Astrocyte of the spinal cord (primary cell): ENCODE measurements around the gene PEA15.

Experiments used
- DNase-seq: peaks from one replicate; pipeline ENCODE4 v3.0.0; 2011; ENCODE audit warnings: low read depth, low spot score
- H3K4me3 ChIP-seq: 2 replicates; pipeline ENCODE4 v1.5.1; 2011; ENCODE audit warnings: low read depth, mild to moderate bottlenecking, low read length, moderate library complexity
- in situ Hi-C: cut with HindIII; loops from 2 replicates; pipeline ENCODE4 v1.10.0; 2017; ENCODE audit warnings: low sequenced_read_pairs
- TF ChIP-seq, protein P1 (sequence below): IDR thresholded peaks from 2 replicates; pipeline ENCODE4 v1.5.1; 2012; ENCODE audit warnings: low read depth, mild to moderate bottlenecking, low read length, inconsistent platforms

PEA15 gene

DNA sequence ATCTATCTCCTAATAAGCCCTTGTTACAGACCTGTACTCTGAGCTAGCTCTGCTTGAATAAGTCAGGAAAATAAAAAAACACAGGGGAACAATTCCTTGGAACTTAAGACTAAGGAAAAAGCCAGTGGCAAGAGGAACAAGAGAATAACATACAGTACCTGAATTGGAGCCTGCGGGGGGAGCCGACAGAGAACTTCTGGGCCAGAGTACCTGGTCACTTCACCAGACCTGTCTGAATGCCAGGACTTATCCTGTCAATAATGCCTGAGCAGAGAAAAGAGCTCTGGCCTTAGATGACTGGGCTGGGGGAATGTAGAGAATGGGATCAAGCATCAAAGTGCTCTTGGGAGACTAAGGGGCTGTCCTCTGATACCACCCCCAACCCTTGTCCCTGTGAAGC is 15.1 kb downstream of the PEA15 start:
- no peak overlapping the region for H3K4me3 ChIP-seq
- no peak for DNase-seq
- in situ Hi-C loops, result no loop called here
- TF ChIP-seq, protein P1, sequence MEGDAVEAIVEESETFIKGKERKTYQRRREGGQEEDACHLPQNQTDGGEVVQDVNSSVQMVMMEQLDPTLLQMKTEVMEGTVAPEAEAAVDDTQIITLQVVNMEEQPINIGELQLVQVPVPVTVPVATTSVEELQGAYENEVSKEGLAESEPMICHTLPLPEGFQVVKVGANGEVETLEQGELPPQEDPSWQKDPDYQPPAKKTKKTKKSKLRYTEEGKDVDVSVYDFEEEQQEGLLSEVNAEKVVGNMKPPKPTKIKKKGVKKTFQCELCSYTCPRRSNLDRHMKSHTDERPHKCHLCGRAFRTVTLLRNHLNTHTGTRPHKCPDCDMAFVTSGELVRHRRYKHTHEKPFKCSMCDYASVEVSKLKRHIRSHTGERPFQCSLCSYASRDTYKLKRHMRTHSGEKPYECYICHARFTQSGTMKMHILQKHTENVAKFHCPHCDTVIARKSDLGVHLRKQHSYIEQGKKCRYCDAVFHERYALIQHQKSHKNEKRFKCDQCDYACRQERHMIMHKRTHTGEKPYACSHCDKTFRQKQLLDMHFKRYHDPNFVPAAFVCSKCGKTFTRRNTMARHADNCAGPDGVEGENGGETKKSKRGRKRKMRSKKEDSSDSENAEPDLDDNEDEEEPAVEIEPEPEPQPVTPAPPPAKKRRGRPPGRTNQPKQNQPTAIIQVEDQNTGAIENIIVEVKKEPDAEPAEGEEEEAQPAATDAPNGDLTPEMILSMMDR, result no peak

DNA sequence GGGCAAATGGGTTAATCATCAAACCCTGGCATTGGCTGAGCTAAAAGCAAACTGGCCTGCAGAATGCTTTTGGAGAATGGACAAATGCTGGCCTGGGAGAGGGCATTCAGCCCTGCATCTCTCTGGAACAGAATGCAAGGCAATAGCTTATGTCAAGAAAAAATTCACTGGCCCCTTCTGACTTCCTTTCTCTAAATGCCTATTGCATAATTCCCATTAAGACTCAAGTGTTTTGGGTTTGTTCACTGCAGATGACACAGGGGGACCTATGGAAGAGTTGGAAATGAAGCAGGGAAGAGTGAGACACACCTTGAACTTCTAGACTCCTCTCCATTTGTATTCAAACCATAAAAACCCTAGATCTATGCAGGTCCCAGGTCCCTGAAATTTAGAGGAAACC is 15.9 kb downstream of the PEA15 start:
- TF ChIP-seq, protein P1, result no peak
- DNase-seq, result no peak
- in situ Hi-C loops, result no loop called here
- H3K4me3 ChIP-seq, result no peak overlapping the region

DNA sequence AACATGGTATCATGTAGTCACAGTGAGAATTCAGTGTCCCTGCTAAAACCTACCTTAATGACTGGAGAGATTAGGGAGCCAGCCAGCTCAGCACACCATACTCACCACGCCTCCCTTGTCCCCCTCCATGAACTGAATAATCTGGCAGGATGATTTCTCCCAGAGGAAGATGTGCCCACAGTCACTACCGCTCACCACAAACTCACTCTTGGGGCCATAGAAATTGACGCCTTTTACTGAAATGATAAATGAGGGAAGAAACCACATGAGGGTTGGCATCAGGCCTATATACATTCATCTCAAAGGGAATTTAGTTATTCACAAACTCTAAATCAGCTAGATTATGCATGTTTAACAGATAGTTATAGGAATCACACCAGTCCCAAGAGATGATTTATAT is 17.4 kb downstream of the PEA15 start:
- TF ChIP-seq, protein P1, result no peak
- DNase-seq, result no peak
- H3K4me3 ChIP-seq, result no peak overlapping the region
- in situ Hi-C loops, result no loop called here

DNA sequence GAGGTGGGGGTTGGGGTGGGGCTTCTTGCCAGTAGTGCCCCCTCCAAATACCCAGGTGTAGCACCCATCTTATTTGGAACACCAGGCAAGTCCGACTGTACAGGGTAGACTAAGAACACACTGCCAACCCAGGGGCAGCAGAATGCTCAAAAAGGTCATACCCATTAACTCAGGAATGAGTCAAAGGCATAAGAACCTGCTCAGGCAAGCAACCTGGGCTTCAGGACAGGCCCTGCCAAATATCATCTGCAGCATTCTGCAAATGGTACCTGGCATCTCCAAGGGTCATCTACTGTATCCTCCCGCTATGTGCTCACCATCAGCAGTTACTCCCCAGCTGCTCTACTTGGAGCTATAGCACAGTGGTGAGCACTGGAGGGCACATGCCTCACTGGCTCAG is 19.4 kb downstream of the PEA15 start:
- no peak for DNase-seq
- H3K4me3 ChIP-seq, result no peak overlapping the region
- TF ChIP-seq, protein P1, result no peak
- in situ Hi-C loops, result no loop called here

DNA sequence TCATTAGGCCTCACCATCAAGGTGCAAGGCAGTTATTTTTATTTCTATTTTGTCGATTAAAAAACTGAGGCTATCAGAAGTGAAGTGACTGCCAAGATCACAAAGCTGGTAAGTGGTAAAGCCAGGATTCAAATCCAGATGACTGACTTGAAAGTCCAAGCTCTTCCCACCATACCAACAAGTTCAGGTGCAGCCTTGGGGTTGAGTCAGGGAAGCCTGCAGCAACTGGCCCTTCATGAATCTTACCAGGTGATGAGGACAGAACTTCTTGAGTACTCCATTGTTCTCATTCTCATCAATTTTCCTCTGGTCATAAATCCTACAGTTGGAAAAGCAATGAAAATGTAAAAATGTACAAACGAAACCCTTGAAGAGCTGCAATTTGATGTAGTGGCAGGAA is 20.2 kb downstream of the PEA15 start:
- no peak for DNase-seq
- in situ Hi-C loops, result no loop called here
- H3K4me3 ChIP-seq, result no peak overlapping the region
- TF ChIP-seq, protein P1, result no peak

DNA sequence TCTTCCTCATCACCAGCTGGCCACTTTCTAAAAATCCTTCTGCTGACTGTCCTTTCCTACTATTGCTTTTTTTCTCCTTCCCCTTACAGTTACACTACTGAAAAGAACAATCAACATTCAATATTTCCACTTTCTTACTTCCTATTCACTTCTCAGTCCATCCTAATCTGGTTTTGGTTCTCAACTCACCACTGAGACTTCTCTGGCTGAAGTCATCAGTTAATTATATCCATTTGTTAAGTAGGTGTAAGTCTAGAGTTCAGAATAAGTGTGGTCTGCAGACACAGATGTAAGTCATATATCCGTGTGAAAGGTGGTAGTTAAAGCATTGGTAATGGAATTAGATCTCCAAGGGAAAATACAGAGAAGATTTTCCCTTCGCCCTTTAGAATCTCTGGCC is 21.4 kb downstream of the PEA15 start:
- TF ChIP-seq, protein P1, result no peak
- no peak for DNase-seq
- in situ Hi-C loops, result no loop called here
- no peak overlapping the region for H3K4me3 ChIP-seq

DNA sequence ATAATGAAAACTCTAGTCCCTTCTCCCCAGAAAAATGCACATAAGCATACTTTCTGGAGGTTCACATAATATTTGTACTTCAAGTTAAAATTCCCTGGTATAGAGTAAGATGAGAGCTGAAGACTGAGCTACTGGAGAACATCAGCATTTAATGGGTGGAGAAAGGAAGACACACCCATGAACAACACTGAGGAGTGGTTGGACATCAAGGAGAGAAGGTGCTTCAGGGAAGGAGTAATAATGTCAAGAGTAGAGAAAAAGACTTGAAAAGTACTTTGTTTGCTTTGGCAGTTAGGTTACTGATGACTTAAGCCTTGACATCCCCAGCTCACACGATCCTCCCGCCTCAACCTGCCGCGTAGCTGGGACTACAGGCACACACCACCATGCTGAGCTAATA is 21.9 kb downstream of the PEA15 start:
- TF ChIP-seq, protein P1, result no peak
- no peak overlapping the region for H3K4me3 ChIP-seq
- in situ Hi-C loops, result no loop called here
- no peak for DNase-seq
